ENCODE data around the gene OR2AE1. TPM values are rescaled to one million over a fixed set of nuclear protein-coding genes. Genes with fewer than 3 reads are reported as not detected.

Gene OR2AE1
- total and polyA plus RNA-seq, 9 of the 15 experiments (the other 6 are each of a cell fraction or from before 2014, with no cell fraction given) = 0.27 TPM; not detected in 8

DNA sequence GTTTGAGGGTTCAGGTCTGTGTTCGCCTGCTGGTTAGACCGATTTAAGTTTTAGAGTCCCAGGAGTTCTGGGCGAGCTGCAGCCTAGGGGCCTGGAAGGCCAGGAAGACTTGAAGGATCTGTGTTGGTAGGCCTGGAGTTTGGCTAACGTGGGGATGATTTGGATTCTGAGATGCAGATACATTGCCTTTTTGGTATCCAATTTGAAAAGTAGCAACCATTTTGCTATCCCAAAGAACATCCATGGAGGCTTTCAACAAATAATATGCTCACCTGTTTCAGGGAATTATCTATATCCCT, 42.9 kb upstream of the OR2AE1 start (continued):
- TF ChIP-seq, protein P1, sequence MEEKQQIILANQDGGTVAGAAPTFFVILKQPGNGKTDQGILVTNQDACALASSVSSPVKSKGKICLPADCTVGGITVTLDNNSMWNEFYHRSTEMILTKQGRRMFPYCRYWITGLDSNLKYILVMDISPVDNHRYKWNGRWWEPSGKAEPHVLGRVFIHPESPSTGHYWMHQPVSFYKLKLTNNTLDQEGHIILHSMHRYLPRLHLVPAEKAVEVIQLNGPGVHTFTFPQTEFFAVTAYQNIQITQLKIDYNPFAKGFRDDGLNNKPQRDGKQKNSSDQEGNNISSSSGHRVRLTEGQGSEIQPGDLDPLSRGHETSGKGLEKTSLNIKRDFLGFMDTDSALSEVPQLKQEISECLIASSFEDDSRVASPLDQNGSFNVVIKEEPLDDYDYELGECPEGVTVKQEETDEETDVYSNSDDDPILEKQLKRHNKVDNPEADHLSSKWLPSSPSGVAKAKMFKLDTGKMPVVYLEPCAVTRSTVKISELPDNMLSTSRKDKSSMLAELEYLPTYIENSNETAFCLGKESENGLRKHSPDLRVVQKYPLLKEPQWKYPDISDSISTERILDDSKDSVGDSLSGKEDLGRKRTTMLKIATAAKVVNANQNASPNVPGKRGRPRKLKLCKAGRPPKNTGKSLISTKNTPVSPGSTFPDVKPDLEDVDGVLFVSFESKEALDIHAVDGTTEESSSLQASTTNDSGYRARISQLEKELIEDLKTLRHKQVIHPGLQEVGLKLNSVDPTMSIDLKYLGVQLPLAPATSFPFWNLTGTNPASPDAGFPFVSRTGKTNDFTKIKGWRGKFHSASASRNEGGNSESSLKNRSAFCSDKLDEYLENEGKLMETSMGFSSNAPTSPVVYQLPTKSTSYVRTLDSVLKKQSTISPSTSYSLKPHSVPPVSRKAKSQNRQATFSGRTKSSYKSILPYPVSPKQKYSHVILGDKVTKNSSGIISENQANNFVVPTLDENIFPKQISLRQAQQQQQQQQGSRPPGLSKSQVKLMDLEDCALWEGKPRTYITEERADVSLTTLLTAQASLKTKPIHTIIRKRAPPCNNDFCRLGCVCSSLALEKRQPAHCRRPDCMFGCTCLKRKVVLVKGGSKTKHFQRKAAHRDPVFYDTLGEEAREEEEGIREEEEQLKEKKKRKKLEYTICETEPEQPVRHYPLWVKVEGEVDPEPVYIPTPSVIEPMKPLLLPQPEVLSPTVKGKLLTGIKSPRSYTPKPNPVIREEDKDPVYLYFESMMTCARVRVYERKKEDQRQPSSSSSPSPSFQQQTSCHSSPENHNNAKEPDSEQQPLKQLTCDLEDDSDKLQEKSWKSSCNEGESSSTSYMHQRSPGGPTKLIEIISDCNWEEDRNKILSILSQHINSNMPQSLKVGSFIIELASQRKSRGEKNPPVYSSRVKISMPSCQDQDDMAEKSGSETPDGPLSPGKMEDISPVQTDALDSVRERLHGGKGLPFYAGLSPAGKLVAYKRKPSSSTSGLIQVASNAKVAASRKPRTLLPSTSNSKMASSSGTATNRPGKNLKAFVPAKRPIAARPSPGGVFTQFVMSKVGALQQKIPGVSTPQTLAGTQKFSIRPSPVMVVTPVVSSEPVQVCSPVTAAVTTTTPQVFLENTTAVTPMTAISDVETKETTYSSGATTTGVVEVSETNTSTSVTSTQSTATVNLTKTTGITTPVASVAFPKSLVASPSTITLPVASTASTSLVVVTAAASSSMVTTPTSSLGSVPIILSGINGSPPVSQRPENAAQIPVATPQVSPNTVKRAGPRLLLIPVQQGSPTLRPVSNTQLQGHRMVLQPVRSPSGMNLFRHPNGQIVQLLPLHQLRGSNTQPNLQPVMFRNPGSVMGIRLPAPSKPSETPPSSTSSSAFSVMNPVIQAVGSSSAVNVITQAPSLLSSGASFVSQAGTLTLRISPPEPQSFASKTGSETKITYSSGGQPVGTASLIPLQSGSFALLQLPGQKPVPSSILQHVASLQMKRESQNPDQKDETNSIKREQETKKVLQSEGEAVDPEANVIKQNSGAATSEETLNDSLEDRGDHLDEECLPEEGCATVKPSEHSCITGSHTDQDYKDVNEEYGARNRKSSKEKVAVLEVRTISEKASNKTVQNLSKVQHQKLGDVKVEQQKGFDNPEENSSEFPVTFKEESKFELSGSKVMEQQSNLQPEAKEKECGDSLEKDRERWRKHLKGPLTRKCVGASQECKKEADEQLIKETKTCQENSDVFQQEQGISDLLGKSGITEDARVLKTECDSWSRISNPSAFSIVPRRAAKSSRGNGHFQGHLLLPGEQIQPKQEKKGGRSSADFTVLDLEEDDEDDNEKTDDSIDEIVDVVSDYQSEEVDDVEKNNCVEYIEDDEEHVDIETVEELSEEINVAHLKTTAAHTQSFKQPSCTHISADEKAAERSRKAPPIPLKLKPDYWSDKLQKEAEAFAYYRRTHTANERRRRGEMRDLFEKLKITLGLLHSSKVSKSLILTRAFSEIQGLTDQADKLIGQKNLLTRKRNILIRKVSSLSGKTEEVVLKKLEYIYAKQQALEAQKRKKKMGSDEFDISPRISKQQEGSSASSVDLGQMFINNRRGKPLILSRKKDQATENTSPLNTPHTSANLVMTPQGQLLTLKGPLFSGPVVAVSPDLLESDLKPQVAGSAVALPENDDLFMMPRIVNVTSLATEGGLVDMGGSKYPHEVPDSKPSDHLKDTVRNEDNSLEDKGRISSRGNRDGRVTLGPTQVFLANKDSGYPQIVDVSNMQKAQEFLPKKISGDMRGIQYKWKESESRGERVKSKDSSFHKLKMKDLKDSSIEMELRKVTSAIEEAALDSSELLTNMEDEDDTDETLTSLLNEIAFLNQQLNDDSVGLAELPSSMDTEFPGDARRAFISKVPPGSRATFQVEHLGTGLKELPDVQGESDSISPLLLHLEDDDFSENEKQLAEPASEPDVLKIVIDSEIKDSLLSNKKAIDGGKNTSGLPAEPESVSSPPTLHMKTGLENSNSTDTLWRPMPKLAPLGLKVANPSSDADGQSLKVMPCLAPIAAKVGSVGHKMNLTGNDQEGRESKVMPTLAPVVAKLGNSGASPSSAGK (IDR thresholded peaks at IDR 0.05) = 0 out of 2 replicates have a peak, but pooled peaks have one; percentile 19
- TF ChIP-seq ZNF165 (CRISPR knock-in tag; IDR thresholded peaks at IDR 0.05; ENCODE audit: borderline replicate concordance) (0 out of 2 replicates have a peak, but pooled peaks have one; percentile 1), ZNF3 (CRISPR knock-in tag; IDR thresholded peaks at IDR 0.05) (no peak), NBN (IDR thresholded peaks at IDR 0.05; ENCODE audit: low read depth) (peak; percentile 65; the same call in 1 of the 2 replicates), NFE2 (IDR thresholded peaks at IDR 0.05; ENCODE audit: low read depth) (no peak), TAF7 (tag; IDR thresholded peaks at IDR 0.05) (peak; percentile 31; the same call in 1 of the 2 replicates), TARDBP (IDR thresholded peaks at IDR 0.05) (0 out of 2 replicates have a peak, but pooled peaks have one; percentile 22), ETV6 (IDR thresholded peaks at IDR 0.05; ENCODE audit: borderline replicate concordance in 1 of 2, low read depth in 2 of 2, low read length in 1 of 2) (no peak), ETV6 (CRISPR knock-in tag; IDR thresholded peaks at IDR 0.05; ENCODE audit: borderline replicate concordance) (no peak), DPF2 (IDR thresholded peaks at IDR 0.05) (peak; percentile 3; the same call in 1 of the 2 replicates)
- TF ChIP-seq, protein P2, sequence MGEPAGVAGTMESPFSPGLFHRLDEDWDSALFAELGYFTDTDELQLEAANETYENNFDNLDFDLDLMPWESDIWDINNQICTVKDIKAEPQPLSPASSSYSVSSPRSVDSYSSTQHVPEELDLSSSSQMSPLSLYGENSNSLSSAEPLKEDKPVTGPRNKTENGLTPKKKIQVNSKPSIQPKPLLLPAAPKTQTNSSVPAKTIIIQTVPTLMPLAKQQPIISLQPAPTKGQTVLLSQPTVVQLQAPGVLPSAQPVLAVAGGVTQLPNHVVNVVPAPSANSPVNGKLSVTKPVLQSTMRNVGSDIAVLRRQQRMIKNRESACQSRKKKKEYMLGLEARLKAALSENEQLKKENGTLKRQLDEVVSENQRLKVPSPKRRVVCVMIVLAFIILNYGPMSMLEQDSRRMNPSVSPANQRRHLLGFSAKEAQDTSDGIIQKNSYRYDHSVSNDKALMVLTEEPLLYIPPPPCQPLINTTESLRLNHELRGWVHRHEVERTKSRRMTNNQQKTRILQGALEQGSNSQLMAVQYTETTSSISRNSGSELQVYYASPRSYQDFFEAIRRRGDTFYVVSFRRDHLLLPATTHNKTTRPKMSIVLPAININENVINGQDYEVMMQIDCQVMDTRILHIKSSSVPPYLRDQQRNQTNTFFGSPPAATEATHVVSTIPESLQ (CRISPR knock-in tag; IDR thresholded peaks at IDR 0.05) = no peak
- TF ChIP-seq, protein P3, sequence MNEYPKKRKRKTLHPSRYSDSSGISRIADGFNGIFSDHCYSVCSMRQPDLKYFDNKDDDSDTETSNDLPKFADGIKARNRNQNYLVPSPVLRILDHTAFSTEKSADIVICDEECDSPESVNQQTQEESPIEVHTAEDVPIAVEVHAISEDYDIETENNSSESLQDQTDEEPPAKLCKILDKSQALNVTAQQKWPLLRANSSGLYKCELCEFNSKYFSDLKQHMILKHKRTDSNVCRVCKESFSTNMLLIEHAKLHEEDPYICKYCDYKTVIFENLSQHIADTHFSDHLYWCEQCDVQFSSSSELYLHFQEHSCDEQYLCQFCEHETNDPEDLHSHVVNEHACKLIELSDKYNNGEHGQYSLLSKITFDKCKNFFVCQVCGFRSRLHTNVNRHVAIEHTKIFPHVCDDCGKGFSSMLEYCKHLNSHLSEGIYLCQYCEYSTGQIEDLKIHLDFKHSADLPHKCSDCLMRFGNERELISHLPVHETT (CRISPR knock-in tag; conservative IDR thresholded peaks at IDR 0.05 in 1 of 2, IDR thresholded peaks at IDR 0.05 in 1 of 2) = peak in 1 of 2 experiments; percentile 47; a peak in 1 of 4 replicates

All from K562 (cell line).